ENCODE measurements around the gene AFM. TPM values are rescaled to one million over a fixed set of nuclear protein-coding genes. Genes with fewer than 3 reads are reported as not detected.
"Not testable (repeated sequence)": the region's sequence is repeated elsewhere in the genome, so short reads cannot be mapped to it uniquely, and the experiment has no call there.

AFM gene
- total RNA-seq, 2 donors from 2014 or later: not detected

GRCh38 chr4:73538162-73538561 is 56.6 kb downstream of the AFM start:
- H3K4me3 ChIP-seq: no peak overlapping the region
- H3K9me3 ChIP-seq: no peaks in the 10 kb centered on the region
- no peaks in the 10 kb centered on the region for H3K4me1 ChIP-seq (ENCODE audit: control insufficient read depth in 1 of 2, low read depth in 2 of 2)
- no peak for DNase-seq (ENCODE audit: low spot score)
- ATAC-seq (ENCODE audit: insufficient number of reproducible peaks, low FRiP score, low read depth): no peak
- H3K27ac ChIP-seq: no peak overlapping the region
- no peak for TF ChIP-seq CTCF (IDR thresholded peaks at IDR 0.05)
- H3K36me3 ChIP-seq: no peaks in the 10 kb centered on the region
- no peaks in the 10 kb centered on the region for H3K27me3 ChIP-seq (replicated peaks; ENCODE audit: insufficient read depth)

- DNase-seq (ENCODE audit: low spot score): no peak
- Histone ChIP-seq H3K36me3 (no peaks in the 10 kb centered on the region), H3K27me3 (replicated peaks; ENCODE audit: insufficient read depth) (no peaks in the 10 kb centered on the region), H3K4me3 (no peak overlapping the region), H3K4me1 (ENCODE audit: control insufficient read depth in 1 of 2, low read depth in 2 of 2) (no peaks in the 10 kb centered on the region), H3K9me3 (no peaks in the 10 kb centered on the region), H3K27ac (no peak overlapping the region)
- ATAC-seq (ENCODE audit: insufficient number of reproducible peaks, low FRiP score, low read depth): no peak
- TF ChIP-seq CTCF (IDR thresholded peaks at IDR 0.05): no peak
These were observed 57.8 kb downstream of the AFM start for GRCh38 chr4:73539386-73539785.

- H3K36me3 ChIP-seq: no peaks in the 10 kb centered on the region
- no peaks in the 10 kb centered on the region for H3K9me3 ChIP-seq
- no peak overlapping the region for H3K27ac ChIP-seq
- H3K27me3 ChIP-seq (replicated peaks; ENCODE audit: insufficient read depth): no peaks in the 10 kb centered on the region
- TF ChIP-seq CTCF (IDR thresholded peaks at IDR 0.05): no peak
- DNase-seq (ENCODE audit: low spot score) (no peak), ATAC-seq (ENCODE audit: insufficient number of reproducible peaks, low FRiP score, low read depth) (no peak)
- no peak overlapping the region for H3K4me3 ChIP-seq
- no peaks in the 10 kb centered on the region for H3K4me1 ChIP-seq (ENCODE audit: control insufficient read depth in 1 of 2, low read depth in 2 of 2)
These were observed 59.3 kb downstream of the AFM start for GRCh38 chr4:73540826-73541225.

GRCh38 chr4:73541251-73541650 is 59.7 kb downstream of the AFM start:
- Histone ChIP-seq H3K4me1 (ENCODE audit: control insufficient read depth in 1 of 2, low read depth in 2 of 2) (no peaks in the 10 kb centered on the region), H3K27ac (no peak overlapping the region), H3K27me3 (replicated peaks; ENCODE audit: insufficient read depth) (no peaks in the 10 kb centered on the region), H3K36me3 (no peaks in the 10 kb centered on the region), H3K9me3 (no peaks in the 10 kb centered on the region), H3K4me3 (no peak overlapping the region)
- TF ChIP-seq CTCF (IDR thresholded peaks at IDR 0.05): no peak
- DNase-seq (ENCODE audit: low spot score): no peak
- no peak for ATAC-seq (ENCODE audit: insufficient number of reproducible peaks, low FRiP score, low read depth)

GRCh38 chr4:73544620-73545019 is 63.1 kb downstream of the AFM start:
- no peaks in the 10 kb centered on the region for H3K9me3 ChIP-seq
- no peak for ATAC-seq (ENCODE audit: insufficient number of reproducible peaks, low FRiP score, low read depth)
- no peak for DNase-seq (ENCODE audit: low spot score)
- no peaks in the 10 kb centered on the region for H3K4me1 ChIP-seq (ENCODE audit: control insufficient read depth in 1 of 2, low read depth in 2 of 2)
- no peak overlapping the region for H3K4me3 ChIP-seq
- no peaks in the 10 kb centered on the region for H3K36me3 ChIP-seq
- H3K27ac ChIP-seq: no peak overlapping the region
- TF ChIP-seq CTCF (IDR thresholded peaks at IDR 0.05): no peak
- no peaks in the 10 kb centered on the region for H3K27me3 ChIP-seq (replicated peaks; ENCODE audit: insufficient read depth)

- not testable (repeated sequence) for H3K9me3 ChIP-seq; H3K4me3 ChIP-seq; H3K36me3 ChIP-seq; H3K27ac ChIP-seq; H3K4me1 ChIP-seq (ENCODE audit: control insufficient read depth in 1 of 2, low read depth in 2 of 2); H3K27me3 ChIP-seq (replicated peaks; ENCODE audit: insufficient read depth); ATAC-seq (ENCODE audit: insufficient number of reproducible peaks, low FRiP score, low read depth); DNase-seq (ENCODE audit: low spot score)
These were observed 69.3 kb downstream of the AFM start for GRCh38 chr4:73550865-73551264.
